Right kidney (tissue), 1 donor: ENCODE measurements around the gene BICRA.

Experiments used
- DNase-seq: peaks from one replicate; pipeline ENCODE4 v3.0.0-alpha.2; 2016

Gene BICRA

DNA sequence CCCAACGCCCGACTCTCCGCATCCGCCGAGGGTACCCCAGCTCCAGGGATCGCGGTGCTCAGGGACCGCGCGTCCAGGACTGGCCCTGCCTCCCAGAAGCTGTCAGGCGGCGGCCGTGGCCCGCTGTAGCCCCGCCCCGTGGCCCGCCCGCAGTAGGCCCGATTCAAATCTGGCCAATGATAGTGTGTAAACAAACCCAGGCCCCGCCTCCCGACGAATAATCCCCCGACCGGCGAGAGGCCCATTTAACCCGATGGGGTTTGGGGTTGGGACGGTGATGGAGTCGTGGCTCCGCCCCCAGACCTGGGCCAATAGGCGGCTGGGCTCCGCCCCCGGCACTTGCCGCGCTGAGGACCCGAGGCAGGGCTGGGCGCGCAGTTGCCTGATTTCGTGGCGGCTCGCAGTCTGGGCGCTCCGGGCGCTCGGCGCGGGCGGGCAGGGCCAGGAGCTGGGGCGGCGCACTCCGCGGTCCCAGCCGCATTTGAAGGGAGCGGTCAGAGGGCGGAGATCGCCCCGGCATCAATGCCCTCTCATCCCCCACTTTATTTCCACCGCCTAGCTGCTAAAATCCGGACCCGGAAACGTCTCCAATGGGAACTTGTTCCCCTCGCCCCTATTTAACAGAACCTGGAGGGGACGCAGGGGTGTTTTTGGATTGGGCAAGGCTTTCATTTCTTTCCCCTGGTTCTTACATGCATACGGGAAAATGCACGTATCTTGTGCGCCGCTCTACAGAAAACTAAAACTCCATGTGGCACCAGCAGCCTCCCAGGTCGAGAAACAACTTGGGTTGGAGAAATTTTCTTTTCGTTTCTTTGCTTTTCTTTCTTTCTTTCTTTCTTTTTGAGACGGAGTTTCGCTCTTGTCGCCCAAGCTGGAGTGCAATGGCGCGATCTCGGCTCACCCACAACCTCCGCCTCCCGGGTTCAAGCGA, 8.4 kb upstream of the BICRA start:
- DNase-seq = peak; percentile 94

DNA sequence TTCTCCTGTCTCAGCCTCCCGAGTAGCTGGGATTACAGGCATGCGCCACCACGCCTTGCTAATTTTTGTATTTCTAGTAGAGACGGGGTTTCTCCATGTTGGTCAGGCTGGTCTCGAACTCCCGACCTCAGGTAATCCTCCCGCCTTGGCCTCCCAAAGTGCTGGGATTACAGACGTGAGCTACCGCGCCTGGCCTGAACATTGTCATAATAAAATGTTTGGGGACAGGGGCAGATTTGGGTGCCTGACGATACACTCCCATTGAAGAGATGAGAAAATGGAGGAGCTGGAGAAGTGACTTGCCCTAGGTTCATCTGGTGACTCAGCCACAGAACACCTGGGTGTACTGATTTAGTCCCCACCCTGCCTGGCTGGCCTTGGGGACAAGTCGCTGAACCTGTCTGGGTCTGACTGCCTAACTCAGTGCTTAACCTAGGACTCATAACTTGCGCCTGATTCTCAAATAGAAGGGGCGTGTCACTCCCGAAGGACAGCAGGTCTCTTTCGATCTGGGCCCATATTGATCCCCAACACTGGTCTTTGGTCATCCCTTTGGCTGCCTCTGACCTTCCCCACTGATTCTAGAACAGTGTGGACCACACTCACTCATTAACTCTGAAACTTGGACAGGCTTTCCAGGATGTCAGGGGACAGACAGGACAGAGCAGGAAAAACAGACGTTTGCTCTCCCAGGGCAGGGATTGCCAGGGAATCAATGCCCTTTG, 7.6 kb upstream of the BICRA start:
- no peak for DNase-seq

DNA sequence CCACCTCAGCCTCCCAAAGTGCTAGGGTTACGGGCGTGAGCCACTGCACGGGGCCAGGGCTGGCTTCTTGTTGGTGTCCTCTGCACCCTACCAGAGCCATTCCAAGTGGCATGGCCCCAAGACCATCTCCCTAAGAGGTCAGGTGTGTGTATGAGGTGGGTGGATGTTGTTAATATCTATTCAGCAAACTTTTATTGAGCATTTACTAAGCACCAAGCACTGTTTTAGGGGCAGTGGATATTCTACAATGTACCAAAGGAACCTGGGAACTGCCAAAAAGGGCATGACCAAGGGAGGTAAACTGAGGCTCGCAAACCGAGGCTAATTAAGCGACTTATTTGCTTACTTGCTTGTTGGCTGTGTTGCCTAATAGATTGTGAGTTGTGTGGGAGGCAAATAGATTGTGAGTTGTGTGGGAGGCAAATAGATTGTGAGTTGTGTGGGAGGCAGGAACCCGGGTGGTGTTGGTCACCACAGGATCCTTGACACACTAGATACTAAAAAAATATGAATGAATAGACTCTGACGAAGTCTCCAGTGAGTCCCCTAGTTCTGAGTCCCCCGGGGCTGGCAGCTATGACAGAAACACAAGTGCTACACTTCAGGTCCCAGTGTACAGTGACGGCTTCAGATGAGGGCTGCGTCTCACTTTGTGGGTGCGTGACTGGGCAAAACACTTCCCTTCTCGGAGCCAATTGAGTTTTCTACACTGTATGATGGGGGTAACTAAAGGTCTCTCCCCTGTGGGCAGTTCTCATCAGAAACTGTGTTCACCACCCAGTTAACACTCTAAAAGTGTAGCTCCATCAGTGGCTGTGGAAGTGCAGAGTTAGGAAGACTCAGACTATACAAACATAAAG, 5.0 kb upstream of the BICRA start:
- no peak for DNase-seq

DNA sequence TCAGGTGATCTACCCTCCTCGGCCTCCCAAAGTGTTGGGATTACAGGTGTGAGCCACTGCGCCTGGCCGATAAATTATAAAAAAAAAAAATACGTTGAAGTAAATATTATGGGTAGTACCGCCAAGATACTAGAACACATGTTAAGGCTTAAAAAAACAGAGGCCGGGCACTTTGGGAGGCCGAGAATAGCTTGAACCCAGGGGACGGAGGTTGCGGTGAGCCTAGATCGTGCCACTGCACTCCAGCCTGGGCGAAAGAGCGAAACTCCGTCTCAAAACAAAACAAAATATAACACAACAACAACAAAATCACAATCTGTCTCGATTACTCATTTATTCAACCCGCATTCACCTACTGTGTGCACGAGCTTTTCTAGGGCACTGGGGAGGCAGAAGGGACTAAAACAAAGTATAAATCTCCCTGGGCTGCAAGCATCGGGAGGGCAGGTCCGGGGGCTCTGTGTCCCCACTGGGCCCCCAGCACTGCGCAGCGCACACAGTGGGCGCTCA, 1.3 kb upstream of the BICRA start:
- DNase-seq = no peak

DNA sequence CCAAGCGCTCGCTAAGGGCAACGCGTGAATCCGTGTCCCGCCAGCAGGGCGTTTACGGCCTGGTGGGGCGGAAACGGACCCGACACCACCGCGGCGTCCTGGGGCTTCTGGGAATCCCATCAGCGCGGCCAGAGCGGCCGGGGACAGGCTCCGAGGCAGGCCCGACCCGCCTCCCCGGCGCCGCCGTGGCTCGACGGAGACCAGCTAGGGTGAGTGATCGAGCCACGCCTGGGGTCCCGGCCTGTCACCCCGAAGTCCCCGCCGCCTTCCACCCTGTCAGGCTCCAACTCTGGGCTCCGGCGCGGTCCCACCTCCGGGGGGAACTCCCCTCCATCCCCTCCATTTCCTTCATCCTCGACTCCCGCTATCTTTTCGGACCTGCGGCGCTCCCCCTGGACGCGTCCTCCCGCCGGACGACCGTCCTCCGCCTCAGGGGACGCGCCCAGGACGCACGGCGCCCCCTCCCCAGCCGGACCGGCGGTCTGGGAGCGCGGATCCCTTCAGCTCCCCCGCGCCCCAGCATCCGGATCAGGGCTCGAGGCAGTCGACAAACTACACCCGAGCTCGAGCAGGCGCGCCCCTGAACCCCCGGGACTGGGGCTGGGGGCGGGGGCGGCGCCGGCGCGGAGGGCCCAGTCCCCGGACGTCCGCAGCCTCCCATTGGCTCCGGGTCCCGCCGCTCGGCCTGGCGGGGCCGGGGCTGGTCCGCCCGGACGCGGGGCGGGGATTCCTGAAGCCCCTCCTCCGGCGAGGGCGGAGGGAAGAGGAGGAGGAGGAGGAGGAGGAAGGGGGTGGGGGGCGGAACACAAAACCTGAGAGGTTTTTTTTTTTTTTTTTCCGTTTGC, 638 bp upstream of the BICRA start:
- peak; percentile 97 for DNase-seq

DNA sequence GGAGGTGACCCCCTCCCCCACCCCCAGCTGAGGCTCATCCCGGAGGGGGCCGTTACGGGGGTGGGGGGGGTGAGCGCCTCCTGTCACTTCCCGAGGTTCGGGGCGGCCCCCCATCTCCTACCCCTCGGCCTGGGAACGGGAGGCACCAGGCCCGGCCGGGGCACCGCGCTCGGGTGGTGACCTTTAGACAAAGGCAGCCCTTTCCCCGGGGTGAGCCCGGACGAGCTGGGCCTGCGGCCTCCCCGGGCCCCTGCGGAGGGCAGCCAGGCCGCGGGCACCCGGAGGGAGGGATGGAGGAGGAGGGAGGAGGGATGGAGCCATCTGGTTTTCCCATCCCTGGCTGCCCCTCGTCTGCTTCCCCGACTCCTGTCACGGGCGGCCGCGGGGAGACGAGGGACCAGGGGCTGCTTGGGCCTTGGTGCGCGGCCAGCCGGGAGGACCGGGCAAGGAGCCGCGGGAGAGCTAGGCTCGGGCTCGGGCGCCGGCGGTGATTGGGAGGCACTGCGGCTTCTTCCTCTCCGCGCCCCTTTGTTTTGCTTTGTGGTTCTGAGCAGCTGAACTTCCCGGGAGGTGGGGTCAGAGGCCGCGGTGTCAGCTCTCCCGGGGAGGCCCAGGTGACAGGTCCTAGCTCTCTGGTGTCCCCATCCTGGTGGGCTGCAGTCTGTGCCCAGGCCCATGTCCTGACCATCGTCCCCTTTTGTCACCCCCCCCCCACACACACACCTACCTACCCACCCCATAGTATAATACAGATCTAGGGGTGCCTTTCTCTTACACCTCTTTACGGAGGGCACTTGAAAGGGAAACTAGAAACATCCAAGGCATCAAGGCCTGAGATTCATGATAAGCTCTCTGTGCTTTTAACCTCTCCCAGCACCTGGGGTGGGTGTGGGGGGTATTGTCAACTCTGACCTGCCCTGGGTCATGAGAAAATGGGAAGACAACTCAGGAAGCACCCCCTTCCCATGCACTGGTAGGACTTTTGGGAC, 1.3 kb downstream of the BICRA start:
- DNase-seq = peak; percentile 74

DNA sequence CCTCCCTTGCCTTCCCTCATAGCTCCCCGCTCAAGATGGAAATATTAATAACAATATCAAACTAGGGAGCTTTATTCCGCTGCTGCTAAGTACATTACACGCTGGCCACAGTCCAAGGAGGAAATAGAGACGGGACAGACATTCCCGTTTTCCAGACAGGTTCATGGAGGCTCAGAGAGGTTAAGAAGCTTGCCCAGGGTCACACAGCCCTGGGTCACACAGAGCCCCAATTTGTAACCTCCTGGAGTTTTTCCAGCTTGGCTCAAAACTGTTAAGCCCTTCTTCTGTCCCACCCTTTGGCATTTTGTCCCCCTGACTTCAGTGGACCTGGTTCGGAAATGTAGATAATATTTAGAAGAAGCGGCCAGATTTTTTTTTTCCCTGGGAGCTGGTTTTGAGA, 2.0 kb downstream of the BICRA start:
- no peak for DNase-seq

DNA sequence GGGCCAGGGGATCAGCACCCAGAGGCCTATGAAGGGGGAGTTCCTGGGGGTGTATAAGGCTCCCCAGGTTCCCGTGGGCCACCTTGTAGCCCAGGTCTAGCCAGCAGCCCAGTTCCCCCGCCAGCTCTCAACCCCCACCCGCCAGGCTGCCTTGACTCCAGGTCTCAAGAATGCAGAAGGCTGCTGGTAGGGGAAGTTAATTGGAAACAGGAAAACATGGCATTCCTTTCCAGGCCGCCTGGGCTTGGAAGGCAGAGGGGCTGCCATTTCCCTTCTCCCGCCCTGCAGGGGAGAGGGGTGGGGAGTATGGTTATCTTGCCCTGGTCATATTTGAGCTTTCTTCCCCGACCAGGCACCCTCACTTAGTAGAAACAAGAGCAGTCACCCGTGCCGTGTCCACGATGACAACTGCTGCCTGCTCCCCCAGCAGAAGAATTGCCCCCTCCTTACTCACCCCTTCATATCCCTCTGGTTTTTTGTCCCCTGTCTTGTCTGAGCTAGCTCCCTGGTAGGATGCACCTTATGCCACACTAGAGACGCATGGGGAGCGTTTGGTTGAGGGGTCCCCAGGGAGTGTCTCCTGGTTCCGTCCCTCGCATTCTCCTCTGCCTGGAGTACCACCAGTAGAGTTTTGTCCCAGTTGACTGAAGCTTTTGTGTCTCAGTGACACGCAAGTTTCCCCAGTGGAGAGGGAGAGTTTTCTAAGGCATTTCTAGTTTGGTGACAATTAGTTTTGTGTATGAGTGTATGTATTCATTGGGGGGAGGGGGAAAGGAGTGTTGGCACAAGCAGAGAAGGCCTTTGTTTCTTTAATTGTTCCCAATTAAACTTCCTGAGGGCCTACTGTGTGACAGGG, 4.5 kb downstream of the BICRA start:
- DNase-seq = peak; percentile 19

DNA sequence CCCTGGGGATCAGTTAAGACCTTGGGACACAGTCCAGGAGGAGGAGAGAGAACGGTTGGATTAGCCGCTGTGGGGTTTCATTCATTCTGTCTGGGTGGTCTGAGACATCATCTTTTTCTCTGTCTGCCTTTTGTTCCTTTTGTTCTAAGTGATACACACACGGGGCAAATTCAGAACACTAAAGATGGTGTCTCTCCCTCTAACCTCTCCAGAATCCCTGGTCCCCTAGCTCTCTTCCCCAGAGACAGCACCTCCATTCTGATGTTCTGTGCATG, 5.0 kb downstream of the BICRA start:
- DNase-seq = no peak

DNA sequence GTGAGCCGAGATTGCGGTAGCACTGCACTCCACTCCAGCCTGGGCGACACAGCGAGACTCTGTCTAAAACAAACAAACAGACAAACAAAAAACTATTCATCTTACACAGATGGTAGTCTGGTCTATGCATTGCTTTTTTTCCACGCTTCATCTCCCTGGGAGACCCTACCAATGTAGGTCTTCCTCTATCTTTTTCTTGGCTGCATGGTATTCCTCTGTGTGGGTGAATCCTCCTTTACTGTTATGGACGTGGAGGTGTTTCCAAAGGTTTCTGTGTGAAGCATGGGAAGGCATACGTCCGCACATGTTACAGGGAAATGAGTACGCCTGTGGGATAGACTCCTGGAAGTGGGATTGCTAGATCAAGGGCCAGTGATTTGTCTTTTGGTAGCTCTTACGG, 5.6 kb downstream of the BICRA start:
- DNase-seq = no peak

DNA sequence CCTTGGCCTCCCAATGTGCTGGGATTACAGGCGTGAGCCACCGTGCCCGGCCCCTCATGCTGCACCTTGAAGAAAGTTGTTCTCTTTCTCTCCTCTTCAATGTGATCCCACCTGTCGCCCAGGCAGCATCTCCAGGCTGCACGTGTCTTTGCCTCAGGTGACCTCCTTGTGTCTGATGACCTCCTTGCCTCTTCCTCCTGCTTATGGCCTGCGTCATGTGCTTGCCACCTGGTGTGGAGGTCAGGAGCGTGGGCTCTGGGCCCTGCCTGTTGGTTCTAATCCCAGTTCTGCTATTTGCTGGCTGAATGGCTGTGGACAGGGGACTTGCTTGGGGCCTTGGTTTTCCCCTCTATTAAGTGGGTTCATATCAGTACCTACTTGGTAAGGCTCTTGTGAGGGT, 6.3 kb downstream of the BICRA start:
- no peak for DNase-seq

DNA sequence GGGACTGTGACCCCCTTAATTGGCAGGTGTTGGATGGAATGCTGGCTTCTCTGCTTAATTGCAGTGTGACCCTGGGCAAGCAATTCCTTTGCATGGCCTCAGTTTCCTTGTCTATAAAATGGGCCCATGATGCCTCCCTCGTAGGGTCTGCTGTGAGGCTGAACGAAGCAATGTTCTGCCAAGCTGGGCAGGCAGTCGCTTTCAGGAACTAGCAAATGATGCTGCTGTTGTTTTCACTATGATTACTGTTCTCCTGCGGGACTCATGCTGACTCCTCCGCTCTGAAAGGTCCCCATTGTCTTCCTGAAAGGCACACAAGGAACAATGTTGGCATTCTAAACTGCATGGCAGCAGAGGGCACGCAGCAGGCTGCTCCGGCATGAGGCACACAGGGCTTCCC, 6.8 kb downstream of the BICRA start:
- no peak for DNase-seq

DNA sequence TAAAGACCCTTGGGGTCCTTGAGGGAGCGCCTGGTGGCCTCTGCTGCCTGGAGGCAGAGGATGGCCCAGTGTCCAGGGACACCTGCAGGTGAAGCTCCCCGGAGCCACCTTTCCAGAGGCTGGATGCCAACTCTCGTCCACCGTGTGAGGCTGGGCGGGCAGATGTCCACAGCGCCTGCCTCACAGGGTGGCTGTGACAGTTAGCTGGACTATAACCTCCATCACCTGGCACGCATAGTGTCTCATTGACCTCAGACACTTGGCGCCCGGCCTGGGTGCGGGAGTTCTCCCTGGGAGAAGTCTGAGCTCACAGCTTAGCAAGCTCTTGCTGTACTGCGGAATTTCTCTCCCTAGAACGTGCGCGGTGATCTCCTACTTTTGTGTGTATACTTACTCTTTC, 9.8 kb downstream of the BICRA start:
- DNase-seq = no peak

DNA sequence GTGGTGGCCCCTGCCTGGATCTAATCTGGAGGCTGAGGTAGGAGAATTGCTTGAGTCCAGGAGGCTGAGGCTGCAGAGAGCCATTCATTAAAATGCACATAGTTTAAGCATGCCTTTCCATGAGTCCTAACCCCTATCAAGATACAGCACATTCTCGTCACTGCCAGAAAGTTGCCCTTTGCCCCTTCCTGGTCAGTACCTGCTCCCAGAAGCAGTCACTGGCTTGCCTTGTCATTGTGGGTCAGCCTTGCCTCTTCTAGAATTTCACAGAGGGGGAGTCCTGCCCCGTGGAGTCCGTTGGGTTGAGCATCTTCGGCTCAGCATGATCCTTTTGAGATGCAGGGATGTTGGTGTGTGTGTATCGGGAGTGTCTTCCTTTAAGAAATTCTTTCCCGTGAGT, 10.8 kb downstream of the BICRA start:
- no peak for DNase-seq

DNA sequence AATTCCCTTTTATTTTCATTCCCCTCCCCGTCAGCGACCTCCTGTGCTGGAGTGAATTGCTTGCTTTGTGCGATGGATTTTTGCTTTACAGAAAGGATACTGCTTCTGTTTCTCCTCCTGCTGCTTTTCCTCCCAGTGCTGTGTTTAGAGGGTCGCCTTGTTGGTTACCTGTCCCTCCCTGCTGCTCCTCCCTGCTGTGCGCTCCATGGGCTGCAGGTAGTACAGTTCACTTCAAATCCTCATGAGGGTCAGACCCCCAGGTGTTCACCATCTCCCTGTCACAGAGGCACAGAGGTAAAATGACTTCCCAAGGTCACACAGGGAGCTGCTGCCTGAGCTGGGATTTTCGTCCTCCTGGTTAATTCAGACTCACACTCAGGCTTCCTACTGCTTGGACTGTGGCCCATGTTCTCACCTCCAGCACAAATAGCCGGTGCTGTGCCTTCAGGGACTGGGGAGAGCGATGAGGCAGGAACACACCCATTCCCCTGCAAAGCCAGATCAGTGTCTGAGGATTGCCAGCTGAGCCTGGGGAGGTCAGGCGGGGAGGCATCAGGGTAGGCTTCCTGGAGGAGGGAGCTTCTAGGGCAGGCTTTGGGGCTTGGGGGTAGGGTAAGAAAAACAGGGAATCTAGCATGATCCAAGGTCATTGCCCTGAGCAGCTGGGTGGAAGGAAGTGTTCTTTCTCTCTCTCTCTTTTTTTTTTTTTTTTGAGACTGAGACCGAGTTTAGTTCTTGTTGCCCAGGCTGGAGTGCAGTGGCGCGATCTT, 14.4 kb downstream of the BICRA start:
- no peak for DNase-seq

DNA sequence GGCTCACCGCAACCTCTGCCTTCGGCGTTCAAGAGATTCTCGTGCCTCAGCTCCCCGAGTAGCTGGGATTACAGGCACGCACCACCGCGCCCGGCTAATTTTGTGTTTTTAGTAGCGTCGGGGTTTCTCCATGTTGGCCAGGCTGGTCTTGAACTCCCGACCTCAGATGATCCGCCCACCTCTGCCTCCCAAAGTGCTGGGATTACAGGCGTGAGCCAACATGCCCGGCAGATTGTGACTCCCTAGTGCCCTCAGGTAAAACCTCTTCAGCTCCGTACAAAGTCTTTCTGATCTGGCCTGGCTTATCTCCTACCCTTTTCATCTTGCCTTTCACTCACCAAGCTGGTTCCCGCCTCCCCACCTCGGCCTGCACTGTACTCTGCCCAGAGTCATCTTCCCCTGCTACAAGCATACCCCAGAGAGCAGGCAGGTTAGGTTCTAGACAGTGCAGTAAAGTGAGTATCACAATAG, 15.0 kb downstream of the BICRA start:
- DNase-seq = no peak

DNA sequence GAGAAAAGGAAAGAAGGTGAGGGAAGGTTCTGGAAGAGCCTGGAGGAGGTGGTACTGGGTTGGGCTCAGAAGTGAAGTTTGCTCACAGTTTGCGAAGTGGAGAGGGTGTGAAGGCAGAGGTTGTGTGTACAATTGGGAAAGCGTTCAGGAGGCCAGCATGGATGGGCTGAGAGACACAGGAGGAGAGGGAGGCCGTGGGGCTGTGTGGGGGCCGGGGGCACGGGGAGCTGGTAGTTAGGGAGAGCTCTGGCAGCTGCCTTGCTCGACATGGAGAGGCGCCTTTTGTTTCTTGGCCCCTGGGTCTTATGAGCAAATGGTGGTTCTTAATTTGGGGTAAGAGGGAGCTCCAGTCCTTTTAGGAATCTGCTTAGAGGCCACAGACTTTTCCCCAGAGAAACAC, 16.7 kb downstream of the BICRA start:
- no peak for DNase-seq

DNA sequence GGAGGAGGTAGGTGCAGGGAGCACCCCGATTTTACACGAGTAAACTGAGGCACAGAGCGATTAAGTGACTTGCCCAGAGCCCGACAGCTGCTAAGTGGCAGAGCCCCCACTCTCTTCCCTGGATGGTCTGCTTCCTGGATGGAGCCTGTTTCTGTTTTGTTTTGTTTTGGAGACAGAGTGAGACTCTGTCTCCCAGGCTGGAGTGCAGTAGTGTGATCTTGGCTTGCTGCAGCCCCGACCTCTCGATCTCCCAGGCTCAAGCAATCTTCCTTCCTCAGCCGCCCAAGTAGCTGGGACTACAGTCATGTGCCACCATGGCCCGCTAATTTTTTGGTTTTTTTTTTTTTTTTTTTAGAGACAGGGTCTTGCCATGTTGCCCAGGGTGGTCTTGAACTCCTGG, 17.3 kb downstream of the BICRA start:
- no peak for DNase-seq
